Stimulated activated CD8-positive, alpha-beta memory T cell treated with anti-CD3 and anti-CD28 coated beads, Interleukin-7, amount 100 ng/mL, for 48 hours (primary cell): Measurements from ENCODE around the gene CCDC172.

Experiments used
- DNase-seq, 2 donors: peaks; one replicate each; pipeline ENCODE4 v3.0.0-alpha.2; 2020; ENCODE audit warnings: low read depth in 1 of 2; ENCODE audit errors: extremely low read depth in 1 of 2

CCDC172 gene

GRCh38 chr10:116429288-116429977 lies 105.2 kb downstream of the CCDC172 start:
- no peak for DNase-seq
